Measurements from ENCODE around the gene HMGCLL1. TPM values are rescaled to one million over a fixed set of nuclear protein-coding genes. Genes with fewer than 3 reads are reported as not detected.

Gene HMGCLL1
- polyA plus RNA-seq, 3 donors = not detected

DNA sequence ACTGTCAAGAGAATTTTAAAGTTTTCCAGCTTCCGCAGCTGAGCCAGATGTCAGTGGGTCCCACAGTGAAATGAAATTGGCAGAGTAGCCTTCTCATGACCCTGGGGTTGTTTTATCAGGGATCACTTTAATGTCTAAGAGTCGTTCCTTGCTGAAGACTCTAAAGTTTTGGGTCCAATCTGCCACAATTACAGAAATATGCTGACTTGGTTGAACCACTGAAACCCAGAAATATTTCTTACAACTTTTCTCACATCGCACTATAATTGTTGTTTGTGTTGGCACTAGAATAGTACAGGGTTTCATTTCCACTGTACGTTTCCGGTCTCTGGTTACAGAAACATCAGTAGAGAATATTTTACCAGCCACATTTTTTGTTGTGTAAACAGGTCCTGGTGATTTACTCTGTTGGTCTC is 109.0 kb downstream of the HMGCLL1 start:
- Histone ChIP-seq H3K9ac (ENCODE audit: insufficient read depth, low read length, poor library complexity, severe bottlenecking) (no peak overlapping the region), H3K4me1 (ENCODE audit: control insufficient read depth in 1 of 2, insufficient read depth in 2 of 2, low read length in 2 of 2) (no peaks in the 10 kb centered on the region), H3K4me3 (replicated peaks in 1 of 3; ENCODE audit: low read depth in 2 of 3, low read length in 3 of 3) (no peak overlapping the region), H3K4me2 (replicated peaks; ENCODE audit: extremely low read depth, low read length, poor library complexity, severe bottlenecking) (no peak overlapping the region), H3K36me3 (replicated peaks in 1 of 2; ENCODE audit: control insufficient read depth in 1 of 2, insufficient read depth in 2 of 2, low read length in 2 of 2) (no peaks in the 10 kb centered on the region), H3K27me3 (ENCODE audit: control insufficient read depth in 2 of 2, insufficient read depth in 2 of 2, low read length in 2 of 2) (no peaks in the 10 kb centered on the region), H3K27ac (ENCODE audit: low read depth in 1 of 2, low read length in 2 of 2) (no peak overlapping the region), H4K20me1 (ENCODE audit: insufficient read depth, low read length) (no peaks in the 10 kb centered on the region), H2AFZ (ENCODE audit: insufficient read depth, low read depth, low read length, poor library complexity, severe bottlenecking) (no peak overlapping the region), H3K9me3 (replicated peaks in 1 of 2; ENCODE audit: control insufficient read depth in 1 of 2, insufficient read depth in 1 of 2, low read length in 2 of 2) (no peaks in the 10 kb centered on the region), H3K79me2 (ENCODE audit: insufficient read depth, low read length) (no peaks in the 10 kb centered on the region)
- Mint-ChIP-seq H3K27ac (no peak overlapping the region), H3K27me3 (ENCODE audit: low read depth in 3 of 3) (no peaks in the 10 kb centered on the region), H3K4me1 (no peaks in the 10 kb centered on the region), H3K4me3 (no peak overlapping the region), H3K36me3 (no peaks in the 10 kb centered on the region), H3K9me3 (no peaks in the 10 kb centered on the region)
- TF ChIP-seq, protein P1, sequence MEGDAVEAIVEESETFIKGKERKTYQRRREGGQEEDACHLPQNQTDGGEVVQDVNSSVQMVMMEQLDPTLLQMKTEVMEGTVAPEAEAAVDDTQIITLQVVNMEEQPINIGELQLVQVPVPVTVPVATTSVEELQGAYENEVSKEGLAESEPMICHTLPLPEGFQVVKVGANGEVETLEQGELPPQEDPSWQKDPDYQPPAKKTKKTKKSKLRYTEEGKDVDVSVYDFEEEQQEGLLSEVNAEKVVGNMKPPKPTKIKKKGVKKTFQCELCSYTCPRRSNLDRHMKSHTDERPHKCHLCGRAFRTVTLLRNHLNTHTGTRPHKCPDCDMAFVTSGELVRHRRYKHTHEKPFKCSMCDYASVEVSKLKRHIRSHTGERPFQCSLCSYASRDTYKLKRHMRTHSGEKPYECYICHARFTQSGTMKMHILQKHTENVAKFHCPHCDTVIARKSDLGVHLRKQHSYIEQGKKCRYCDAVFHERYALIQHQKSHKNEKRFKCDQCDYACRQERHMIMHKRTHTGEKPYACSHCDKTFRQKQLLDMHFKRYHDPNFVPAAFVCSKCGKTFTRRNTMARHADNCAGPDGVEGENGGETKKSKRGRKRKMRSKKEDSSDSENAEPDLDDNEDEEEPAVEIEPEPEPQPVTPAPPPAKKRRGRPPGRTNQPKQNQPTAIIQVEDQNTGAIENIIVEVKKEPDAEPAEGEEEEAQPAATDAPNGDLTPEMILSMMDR (IDR thresholded peaks at IDR 0.05) = no peak
- intact Hi-C loops (cut with micrococcal nuclease) = no loop called here
- no peak for DNase-seq
- WGBS (ENCODE audit: insufficient coverage) = 90% methylated on average over 1 of the region's 5 CpGs

DNA sequence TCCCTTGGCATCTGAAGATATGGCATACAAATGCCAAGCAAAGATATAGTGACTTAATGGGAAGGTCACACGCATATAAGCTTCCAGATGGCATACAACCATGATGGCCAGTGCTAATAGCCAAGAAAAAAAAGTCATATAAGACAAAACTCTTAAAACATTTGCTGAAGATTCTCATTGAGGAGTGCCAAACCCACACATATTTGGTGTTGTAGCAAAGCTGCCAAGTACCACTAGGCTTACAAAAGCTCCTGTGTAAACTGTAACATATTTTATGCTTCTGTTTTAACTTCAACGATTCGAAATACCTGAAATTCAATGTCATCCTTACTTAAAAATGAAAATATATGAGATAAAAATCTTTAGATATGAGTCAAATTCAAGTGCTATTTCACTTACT is 123.0 kb downstream of the HMGCLL1 start:
- no peaks in the 10 kb centered on the region for H4K20me1 ChIP-seq (ENCODE audit: insufficient read depth, low read length)
- no peak for DNase-seq
- no peaks in the 10 kb centered on the region for H3K27me3 ChIP-seq (ENCODE audit: control insufficient read depth in 2 of 2, insufficient read depth in 2 of 2, low read length in 2 of 2)
- WGBS (ENCODE audit: insufficient coverage) = no CpG with 5 or more reads among the region's 3 CpGs
- no peaks in the 10 kb centered on the region for H3K27me3 Mint-ChIP-seq (ENCODE audit: low read depth in 3 of 3)
- peaks cover 0 to 3% (median 0%) of the 10 kb centered on the region in 7 donors for H3K9me3 Mint-ChIP-seq
- intact Hi-C loops (cut with micrococcal nuclease) = no loop called here
- TF ChIP-seq, protein P1 (IDR thresholded peaks at IDR 0.05) = no peak
- no peaks in the 10 kb centered on the region for H3K79me2 ChIP-seq (ENCODE audit: insufficient read depth, low read length)
- no peak overlapping the region for H3K4me2 ChIP-seq (replicated peaks; ENCODE audit: extremely low read depth, low read length, poor library complexity, severe bottlenecking)
- no peaks in the 10 kb centered on the region for H3K4me1 ChIP-seq (ENCODE audit: control insufficient read depth in 1 of 2, insufficient read depth in 2 of 2, low read length in 2 of 2)
- no peak overlapping the region for H3K27ac Mint-ChIP-seq
- no peaks in the 10 kb centered on the region for H3K9me3 ChIP-seq (replicated peaks in 1 of 2; ENCODE audit: control insufficient read depth in 1 of 2, insufficient read depth in 1 of 2, low read length in 2 of 2)
- no peak overlapping the region for H3K4me3 ChIP-seq (replicated peaks in 1 of 3; ENCODE audit: low read depth in 2 of 3, low read length in 3 of 3)
- no peak overlapping the region for H3K9ac ChIP-seq (ENCODE audit: insufficient read depth, low read length, poor library complexity, severe bottlenecking)
- H3K4me3 Mint-ChIP-seq = no peak overlapping the region
- H3K27ac ChIP-seq (ENCODE audit: low read depth in 1 of 2, low read length in 2 of 2) = no peak overlapping the region
- H3K4me1 Mint-ChIP-seq = no peaks in the 10 kb centered on the region
- H3K36me3 Mint-ChIP-seq = no peaks in the 10 kb centered on the region
- no peak overlapping the region for H2AFZ ChIP-seq (ENCODE audit: insufficient read depth, low read depth, low read length, poor library complexity, severe bottlenecking)
- H3K36me3 ChIP-seq (replicated peaks in 1 of 2; ENCODE audit: control insufficient read depth in 1 of 2, insufficient read depth in 2 of 2, low read length in 2 of 2) = no peaks in the 10 kb centered on the region

Measured in CD14-positive monocyte (primary cell).